Stimulated activated CD8-positive, alpha-beta memory T cell treated with anti-CD3 and anti-CD28 coated beads, Interleukin-12 subunit alpha, Interleukin-12 subunit beta, amount 100 ng/mL, for 1 hour (primary cell): ENCODE data around the gene MUSTN1.

Experiments used
- DNase-seq: peaks from one replicate; pipeline ENCODE4 v3.0.0-alpha.2; 2020; ENCODE audit warnings: low read depth

The MUSTN1 gene

DNA sequence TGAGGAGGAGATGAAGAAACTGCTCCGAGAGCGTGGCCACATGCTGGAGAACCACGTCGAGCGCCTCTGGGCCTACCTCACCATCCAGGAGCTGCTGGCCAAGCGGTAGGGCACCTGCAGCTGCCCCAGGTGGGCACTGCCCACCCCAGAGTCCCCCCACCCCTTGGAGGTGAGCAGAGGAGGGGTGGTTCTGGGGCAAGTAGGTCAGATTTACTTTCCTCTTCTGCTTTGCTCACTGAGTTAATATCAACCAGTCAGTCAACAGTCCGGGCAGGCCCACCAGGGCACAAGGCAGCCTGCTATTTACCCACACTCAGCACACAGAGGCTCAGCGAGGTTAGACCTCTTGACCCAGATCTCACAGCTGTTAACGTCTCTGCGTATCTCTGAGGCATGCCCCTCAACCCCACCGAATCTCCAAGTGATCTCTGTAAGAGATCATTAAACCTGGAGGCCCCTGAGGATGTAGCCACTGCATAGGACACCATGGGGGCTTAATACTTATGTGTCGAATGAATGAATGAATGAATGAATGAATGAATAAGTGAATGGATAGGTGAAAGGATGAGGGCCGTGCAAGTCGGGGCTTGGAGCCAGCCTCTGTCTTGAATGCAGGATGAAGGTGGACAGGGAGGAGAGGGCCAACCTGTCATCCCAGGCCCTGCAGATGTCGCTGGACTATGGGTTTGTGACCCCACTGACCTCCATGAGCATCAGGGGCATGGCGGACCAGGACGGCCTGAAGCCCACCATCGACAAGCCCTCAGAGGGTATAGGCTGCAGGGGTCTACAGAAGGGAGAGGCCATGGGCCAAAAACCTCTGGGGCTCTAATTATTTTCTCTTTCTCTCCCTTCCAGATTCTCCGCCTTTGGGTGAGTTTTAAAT is 48.2 kb downstream of the MUSTN1 start:
- no peak for DNase-seq

DNA sequence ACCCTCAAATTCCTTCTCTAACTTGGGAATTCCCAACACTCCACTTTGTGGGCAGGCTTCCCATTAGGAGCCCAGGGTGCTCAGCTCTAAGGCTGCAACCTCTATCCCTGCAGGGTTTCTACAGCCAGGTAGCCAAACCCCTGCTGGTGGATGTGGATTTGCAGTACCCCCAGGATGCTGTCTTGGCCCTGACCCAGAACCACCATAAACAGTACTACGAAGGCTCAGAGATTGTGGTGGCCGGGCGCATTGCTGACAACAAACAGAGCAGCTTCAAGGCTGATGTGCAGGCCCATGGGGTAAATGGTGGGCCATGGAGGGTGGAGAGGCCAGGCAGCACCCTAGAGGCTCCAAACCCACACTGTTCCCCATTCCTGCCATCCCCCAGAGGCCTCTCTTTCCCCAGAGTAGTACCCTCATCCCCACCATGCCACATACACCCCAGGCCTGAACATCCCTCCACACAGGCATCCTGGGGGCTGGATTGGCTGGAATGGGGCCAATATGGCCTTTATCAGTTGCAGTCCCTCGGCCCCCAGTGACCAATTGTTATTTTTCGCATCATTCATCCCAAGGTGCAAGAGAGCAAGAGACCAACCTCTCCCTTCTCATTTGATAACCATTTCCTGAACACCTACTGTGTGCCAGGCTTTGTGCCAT is 49.8 kb downstream of the MUSTN1 start:
- no peak for DNase-seq

DNA sequence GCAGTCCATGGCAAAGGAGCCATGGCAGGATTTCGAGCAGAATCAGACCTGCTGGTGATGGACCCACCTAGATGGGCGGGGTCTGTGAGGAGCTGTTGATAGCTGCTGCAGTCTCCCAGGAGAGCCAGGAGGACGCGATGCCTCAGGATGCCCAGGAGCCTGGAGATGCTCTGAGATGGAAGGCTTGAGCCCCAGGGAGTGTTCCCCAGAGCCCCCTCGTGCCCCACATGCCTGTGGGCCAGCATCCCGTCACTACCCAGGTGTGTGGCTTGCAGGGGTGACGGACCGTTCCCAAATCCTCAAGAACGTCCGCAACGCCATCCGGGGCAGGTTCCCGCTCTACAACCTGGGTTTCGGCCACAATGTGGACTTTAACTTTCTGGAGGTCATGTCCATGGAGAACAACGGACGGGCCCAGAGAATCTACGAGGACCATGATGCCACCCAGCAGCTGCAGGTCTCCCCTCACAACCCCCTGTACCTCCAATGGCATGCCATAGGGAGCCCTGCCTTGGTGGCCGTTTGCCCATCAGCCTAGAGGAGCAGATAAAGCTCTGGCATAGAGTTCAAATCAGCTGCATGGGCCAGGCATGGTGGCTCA is 50.7 kb downstream of the MUSTN1 start:
- no peak for DNase-seq

DNA sequence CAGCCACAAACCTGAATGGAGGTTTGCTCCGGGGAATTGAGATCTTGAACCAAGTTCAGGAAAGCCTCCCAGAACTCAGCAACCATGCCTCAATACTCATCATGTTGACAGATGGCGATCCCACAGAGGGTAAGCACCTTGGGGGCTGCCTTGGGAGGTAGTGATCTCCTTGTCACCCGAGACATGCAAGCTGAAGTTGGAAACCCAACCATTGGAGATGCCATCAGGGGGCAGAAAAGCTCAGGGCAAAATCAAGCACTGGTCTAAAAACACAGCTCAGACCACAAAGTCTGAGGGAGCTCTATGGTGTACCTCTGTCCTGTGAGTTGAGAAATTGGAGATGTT is 51.6 kb downstream of the MUSTN1 start:
- DNase-seq: no peak
